T1000 (cell line): ENCODE measurements around the gene FXYD5.
A peak's percentile ranks its signal among the peaks of the same experiment; 100 is the strongest.

Source experiments
- DNase-seq: peaks from one replicate; lab custom pipeline; 2025; ENCODE audit warnings: mixed read lengths; lab: John Stamatoyannopoulos, UW

The FXYD5 gene

DNA sequence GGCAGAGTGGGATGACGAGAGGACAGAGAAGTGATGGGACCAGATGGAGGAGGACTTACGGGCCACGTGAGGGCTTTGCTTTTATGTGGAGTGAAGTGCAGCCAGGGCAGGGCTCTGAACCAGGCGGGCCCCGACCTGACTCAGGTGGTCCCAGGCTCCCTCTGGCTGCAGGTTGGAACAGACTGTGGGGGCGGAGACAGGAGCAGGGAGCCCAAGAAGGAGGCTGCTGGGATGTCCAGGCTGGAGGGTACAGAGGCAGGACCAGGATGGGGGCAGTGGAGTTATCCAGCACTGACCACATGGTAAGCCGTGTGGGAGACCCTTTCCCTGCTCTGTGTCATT, 2.1 kb downstream of the FXYD5 start:
- DNase-seq: no peak

DNA sequence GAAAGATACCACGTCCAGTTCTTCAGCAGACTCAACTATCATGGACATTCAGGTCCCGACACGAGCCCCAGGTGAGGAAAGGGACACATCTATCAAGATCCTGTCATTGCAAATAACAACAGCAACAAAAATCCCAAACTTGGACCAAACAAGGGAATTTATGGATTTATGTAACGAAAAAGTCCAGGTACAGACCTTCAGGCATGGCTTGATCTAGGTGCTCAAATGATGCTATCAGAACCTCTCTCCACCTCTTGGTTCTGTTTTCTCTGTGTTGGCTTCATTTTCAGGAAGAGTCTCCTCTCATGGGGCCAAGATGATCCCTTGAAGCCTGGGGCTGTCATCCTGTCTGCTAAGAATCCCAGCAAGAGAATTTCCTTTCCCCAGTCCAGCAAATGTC, 2.9 kb downstream of the FXYD5 start:
- no peak for DNase-seq

DNA sequence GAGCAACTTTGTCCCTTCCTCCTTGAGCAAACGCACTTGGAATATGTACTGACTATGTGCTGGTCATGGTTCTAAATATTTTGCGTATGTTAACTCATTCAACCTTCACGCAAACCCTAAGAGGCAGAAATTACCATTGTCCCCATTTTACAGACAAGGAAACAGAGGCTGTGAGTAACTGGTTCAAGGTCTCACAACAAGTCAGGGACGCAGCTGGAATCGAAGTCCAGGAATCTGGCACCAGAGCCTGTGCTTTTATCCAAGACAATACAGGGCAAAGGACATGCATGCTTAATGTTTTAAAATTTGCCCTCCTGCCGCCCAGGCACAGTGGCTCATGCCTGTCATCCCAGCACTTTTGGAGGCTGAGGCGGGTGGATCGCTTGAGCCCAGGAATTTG, 5.1 kb downstream of the FXYD5 start:
- no peak for DNase-seq

DNA sequence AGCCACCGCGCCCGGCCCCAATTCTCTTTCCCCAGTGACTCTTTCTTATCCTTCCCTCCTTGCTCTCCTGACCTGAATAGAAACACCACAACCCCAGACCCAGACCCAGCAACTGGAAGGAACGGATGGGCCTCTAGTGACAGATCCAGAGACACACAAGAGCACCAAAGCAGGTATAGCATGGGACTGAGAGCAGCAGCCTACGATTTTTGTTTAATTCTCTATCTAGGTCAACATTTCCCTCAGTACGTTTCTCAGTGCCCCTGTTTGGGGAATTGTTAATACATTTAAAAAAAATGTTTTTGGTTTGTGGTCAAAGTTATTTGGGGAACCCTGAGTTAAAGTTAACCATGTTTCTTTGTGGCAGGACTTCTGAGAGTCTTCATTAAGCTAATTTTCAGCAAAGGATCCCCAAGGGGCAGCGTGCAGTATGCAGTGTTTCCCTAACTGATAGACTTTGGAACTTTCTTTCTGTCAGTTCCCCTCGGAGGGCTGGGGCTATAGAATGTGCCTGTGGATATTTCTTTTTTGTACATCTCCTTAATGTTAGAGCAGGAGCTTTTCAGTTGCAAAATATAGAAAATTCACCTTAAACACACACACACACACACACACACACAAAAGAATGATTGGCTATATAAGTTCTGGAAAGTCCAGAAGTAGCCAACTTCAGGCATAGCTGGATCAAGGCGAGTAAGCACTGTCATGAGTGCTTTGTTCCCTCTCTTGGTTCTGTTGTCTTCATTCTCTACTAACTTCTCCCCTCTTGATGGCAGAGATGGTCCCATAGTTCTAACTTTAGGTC, 6.3 kb downstream of the FXYD5 start:
- DNase-seq: no peak

DNA sequence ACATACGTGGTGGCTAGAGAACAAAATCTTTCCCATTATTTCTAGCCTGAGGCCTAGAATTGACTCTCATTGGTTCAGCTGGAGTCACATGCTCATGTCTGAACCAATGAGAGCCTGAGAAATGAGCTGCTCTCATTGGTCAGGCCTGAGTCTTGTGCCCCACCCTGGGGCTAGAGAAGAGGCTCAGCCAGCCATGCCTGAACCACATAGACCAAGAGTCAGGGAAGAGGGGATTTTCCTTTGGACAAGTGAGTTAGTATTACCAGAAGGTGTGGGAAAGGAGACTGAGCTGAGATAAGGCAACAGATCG, 6.9 kb downstream of the FXYD5 start:
- DNase-seq: no peak

DNA sequence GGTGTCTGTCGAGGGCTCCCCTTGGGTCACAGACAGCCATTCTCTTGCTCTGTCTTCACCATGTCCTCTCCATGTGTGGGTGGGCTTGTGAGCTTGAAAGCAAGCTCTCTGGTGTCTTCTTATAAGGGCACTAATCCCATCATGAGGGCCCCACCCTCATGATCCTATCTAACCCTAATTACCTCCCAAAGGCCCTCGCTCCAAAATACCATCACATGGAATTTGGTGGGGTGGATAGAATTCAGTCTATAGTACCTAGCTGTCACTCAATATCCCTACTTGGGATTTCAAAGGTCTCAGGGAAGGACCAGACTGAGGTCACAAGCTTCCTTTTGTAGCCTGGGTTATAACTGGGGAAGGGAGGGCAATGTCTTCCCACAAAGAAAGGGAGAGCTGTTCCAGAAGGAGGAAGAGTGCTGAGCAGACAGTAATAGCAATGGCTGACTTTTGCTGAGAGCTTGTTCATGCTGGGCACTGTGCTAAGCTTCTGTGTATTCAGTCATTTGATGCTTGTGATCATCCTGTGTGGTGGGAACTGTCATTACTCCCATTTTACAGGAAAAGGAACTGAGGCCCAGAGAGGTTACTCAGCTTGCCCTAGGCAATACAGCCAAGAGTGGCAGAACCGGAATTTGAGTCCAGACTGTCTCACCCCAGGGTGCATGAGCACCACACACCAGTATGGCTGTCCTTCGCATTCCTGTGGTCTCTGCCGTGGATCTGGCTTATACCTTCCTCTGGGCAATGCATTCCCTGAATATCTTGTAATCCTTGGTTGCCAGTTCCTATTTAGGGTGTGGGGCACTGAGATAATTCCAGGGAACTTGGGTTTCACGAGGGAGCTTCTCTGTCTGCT, 8.2 kb downstream of the FXYD5 start:
- DNase-seq: peak; percentile 52

DNA sequence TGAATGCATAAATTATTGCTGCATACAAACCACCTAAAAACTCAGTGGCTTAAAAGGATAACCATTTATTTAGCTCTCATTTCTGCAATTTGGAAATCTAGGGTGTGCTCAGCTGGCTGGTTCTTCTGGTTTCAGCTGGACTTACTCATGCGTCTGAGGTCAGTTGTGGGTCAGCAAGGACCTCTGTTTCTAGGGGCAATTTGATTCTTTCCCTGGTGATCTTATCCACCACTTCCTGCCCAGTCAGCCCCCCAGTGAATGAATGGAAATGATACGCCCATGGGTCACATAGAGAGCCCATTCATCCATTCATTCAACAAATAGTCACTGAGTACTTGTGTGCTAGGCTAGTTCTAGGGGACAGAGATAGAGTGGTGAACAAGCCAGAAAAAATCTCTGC, 9.9 kb downstream of the FXYD5 start:
- no peak for DNase-seq

DNA sequence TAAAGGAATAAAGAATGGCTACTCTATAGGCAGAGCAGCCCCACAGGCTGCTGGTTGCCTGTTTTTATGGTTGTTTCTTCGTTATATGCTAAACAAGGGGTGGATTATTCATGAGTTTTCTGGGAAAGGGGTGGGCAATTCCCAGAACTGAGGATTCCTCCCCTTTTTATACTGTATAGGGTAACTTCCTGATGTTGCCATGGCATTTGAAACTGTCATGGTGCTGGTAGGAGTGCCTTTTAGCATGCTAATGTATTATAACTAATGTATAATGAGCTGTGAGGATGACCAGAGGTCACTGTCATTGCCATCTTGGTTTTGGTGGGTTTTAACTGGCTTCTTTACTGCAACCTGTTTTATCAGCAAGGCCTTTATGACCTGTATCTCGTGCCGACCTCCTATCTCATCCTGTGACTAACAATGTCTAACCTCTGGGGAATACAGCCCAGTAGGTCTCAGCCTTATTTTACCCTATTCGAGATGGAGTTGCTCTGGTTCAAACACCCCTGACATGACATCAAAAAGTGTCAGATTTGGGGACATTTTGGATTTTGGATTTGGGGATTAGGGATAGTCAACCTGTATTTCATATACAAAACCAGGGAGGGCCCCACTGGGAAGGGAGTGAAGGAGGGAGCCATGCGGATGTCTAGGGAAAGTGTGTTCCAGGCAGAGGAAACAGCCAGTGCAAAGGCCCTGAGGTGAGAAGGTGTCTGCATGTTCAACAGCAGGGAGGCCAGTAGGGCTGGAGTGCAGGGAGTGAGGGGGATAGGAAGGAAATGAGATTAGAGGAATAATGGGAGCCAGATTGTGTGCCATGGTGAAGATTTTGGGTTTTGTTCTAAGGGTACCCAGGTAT, 10.9 kb downstream of the FXYD5 start:
- DNase-seq: no peak

DNA sequence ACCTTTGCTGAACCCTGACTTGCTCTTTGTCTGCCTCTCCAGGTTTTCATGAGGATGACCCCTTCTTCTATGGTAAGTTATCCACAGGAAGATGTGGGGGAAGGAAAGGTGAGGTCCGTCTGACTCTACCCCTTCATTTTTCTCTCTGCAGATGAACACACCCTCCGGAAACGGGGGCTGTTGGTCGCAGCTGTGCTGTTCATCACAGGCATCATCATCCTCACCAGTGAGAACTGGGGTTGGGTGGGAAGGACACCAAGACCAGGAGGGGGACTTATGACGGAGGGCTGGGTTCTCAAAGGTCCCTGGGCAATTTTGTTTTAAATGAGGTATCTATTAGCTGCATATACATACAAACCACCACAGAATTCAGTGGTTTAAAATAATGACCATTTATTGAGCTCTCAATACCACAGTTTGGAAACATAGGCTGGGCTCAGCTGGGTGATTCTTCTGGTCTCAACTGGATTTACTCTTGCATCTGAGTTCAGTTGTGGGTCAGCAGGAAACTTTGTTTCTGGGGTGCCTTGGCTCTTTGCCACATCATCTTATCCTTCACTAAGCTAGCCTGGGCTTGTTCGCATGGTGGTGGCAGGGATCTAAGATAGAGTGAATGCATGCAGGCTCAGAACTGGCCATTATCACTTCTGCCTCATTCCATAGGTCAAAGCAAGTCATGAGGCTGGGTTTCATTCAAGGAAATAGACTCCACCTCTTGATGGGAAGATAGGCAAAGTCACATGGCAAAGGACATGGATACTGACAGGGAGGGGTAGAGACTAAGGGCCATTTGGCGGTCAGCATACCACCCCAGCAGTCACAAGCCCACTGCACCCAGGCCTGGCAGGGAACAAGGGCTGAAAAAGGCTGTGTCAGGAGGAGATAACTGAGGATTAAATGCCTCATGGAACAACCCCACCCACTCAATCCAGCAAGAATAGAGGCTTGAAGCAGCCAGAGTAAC, 11.8 kb downstream of the FXYD5 start:
- no peak for DNase-seq

DNA sequence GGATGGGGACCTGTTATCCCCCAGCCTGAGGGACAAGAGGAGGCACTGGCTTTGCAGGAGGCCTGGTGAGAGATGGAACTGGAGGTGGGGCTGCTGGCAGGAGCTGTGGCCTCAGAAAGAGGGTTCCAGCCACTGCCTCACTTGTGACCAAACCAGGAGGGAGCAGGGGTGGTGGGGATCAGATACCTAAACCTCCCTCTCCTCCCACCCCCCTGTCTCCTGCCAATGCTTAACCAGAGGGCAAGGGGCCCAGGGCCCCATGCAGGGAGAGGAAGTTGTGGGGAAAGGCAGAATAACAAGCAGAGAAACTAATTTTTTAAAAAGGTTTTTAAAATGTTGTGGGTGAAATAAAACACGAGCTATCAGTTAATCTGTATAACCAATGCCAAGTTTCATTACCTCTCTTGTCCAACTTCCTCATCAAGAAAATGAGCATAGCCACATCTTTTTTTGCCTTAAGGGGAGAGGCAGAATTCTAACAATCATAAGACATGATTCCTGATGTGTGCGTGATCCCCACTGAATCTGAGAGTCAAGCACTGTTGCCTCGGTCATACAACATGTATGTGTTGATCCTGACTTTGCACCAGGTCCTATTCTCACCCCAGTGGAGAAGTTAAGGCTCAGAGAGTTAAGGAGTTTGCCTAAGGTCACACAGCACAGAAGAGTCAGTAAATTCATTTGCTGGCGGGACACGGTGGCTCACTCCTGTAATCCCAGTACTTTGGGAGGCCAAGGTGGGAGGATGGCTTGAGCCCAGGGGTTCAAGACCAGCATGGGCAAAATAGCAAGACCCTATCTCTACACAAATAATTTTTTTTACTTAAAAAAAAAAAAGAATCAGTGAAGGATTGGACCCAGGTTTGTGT, 12.9 kb downstream of the FXYD5 start:
- DNase-seq: no peak

DNA sequence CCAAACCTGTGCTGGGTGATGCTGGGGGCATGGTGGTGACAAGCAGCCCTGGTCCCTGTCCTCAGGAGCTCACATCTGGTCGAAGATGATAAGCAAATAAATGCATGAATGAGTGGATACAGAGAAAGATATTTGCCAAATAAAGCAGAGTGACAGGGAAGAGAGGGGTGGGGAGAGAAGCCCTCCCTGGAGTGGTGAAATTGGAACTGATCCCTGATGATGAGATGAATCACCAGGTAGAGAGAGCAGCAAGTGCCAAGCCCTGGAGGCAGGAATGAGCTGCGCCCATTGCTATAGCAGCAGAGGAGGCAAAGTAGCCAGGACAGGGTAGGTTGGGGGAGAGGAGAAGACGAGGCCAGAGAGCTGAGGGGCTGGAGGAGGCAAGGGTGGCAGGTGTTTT, 13.7 kb downstream of the FXYD5 start:
- DNase-seq: peak; percentile 25

DNA sequence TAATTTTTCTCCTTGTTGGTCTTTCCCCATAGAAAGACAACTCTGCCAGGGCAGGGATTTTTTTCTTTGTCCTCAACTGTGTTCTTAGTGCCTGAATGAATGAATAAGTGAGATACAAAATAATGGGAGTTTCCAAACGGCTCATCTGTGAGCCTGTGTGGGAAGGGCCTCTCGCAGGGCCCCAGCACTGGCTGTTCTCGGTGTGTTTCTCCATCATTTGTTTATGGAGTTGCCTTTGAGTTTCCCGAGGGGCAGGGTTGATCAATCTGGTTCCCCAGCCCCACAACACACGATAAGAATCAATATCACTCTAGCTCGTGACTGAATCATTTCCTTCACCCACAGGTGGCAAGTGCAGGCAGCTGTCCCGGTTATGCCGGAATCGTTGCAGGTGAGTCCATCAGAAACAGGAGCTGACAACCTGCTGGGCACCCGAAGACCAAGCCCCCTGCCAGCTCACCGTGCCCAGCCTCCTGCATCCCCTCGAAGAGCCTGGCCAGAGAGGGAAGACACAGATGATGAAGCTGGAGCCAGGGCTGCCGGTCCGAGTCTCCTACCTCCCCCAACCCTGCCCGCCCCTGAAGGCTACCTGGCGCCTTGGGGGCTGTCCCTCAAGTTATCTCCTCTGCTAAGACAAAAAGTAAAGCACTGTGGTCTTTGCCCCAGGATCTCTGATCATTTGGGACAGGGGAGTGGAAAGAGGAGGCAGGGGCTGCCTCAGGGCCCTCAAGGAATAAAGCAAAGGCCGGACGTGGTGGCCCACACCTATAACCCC, 14.9 kb downstream of the FXYD5 start:
- no peak for DNase-seq

DNA sequence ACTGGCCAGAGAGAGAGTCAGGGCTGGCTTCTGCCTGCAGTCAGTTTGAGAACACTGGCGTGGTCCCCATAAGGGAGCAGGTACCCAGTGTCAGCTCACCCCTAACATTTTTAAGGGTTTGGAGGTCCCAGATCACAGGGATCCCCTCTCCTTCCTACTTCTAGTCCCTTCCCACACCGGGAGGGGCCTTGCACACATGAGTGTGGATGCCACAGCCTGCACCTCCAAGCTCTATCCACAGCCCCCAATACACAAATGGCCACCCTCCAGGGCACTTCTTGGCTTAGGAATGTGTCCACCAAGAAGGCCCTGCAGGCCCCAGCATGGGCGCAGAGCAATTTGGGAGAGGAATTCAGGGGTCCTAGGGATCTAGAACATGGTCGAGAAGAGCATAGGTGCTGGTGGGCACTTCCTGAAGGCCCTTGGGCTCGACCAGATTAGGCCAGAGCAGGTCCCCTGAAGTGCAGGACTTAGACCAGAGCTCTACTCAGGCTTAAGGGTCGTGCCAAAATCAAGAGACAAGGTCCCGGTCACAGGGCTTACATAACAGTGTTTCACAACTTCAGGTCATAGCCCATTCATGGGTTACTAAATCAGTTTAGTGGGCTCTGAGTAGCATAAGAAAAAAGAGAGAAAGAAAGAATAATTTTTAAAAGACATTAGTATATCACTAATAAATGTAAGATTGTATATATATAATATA, 16.0 kb downstream of the FXYD5 start:
- DNase-seq: no peak

DNA sequence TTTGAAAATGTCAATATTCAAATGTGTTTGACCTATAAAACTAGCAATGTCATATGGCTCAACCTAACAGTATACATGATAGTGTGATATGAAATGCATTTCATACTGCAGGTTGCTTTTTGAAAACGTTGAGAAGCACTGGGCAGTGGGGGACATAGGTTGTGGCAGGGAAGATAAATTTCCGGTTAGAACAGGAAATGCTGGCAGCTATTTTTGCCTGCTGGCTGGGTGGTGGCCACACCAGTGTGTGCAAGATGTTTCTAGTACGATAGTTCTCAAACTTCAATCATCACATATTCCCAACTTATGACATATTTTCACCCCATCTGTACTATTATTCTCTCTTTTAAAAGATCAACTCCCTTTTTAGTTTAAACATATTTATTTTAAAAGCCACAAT, 17.2 kb downstream of the FXYD5 start:
- DNase-seq: no peak

DNA sequence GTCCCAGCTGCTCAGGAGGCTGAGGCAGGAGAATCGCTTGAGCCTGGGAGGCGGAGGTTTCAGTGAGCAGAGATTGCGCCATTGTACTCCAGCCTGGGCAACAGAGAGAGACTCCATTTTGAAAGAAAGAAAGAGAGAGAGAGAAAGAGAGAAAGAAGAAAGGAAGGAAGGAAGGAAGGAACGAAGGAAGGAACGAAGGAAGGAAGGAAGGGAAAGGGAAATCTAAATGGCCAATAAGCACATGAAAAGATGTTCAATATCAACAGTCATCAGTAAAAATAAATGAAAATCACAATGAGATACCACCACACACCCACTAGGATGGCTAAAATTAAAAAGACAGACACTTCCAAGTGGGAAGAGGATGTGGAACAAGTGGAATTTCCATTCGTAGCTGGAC, 19.7 kb downstream of the FXYD5 start:
- DNase-seq: no peak

DNA sequence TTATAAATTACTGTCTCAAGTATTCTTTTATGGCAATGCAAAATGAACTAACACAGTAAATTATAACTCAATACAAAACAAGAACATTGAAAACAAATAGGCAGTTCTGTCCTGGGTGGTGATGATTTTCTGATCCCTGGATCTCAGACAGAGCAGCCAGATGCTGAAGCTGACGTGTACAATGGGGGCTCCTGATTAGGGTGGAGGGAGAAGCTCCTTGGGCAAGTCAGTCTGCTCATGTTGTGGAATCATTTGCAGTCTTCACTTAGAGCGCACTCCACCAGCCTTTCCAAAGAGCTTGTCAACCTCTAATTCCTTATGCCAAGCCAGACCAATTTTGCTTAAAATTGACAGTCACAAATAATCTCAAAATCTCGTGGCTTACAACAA, 21.6 kb downstream of the FXYD5 start:
- DNase-seq: no peak

DNA sequence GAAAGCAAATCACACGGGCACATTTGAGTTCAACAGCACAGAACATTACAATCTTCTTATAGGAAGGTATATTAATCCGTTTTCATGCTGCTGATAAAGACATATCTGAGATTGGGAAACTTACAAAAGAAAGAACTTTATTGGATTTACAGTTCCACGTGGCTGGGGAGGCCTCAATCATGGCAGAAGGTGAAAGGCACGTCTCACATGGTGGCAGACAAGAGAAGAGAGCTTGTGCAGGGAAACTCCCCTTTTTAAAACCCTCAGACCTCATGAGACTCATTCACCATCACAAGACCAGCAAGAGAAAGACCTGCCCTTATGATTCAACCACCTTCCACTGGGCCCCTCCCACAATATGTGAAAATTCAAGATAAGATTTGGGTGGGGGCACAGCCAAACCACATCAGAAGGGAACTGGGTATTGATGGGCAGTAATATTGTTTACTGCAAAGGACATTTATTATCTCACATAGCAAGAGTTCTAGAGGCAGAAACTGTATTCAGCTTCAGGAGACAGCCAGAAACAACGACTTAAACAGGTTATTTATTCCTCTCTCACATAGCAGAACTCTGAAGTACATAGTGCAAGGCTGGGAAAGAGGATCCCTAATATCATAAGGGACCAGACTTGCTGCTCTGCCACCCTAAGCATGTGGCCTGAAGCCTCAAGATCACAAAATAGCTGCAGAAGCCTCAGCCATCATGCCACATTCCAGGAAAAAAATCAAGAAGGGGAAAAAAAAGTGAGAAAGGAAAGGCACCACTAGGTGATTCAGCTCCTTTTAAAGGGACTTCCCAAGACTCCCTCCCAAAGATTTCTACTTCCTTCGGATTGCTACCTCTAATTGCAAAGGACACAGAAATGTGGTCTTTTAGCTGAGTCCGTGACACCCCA, 23.1 kb downstream of the FXYD5 start:
- no peak for DNase-seq

DNA sequence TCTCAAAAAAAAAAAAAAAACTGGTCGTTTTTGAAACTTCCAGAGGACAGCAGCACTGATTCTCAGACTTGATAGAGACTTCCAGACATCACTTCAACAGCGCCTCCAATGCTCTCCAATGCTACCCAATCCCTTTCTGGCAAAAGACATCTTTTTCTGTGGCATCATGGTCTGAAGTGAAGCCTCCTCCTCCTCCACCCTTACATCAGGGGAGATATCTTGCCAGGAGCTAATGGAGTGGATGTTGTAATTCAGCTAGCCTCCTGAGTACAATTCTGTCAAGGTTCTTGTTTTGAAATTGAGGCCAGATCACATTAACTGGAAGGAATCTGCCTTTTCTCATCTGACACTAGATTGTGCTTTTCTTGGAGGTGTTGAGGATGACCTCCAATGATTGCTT, 24.2 kb downstream of the FXYD5 start:
- no peak for DNase-seq
